Neural cell (in vitro differentiated cells): ENCODE data around the gene RHOA.

Experiments used
- CTCF ChIP-seq: fragments of 450-650 bp; IDR thresholded peaks from 2 replicates; pipeline ENCODE4 v1.5.1; 2014; ENCODE audit warnings: antibody characterized with exemption, mild to moderate bottlenecking, moderate library complexity; ENCODE audit not compliant: poor library complexity, severe bottlenecking
- EP300 ChIP-seq: fragments of 450-650 bp; conservative IDR thresholded peaks from 2 replicates; pipeline ENCODE4 v1.6.1; 2014; ENCODE audit warnings: antibody characterized with exemption, mild to moderate bottlenecking, moderate library complexity; ENCODE audit not compliant: poor library complexity, severe bottlenecking
- MXI1 ChIP-seq: fragments of 450-650 bp; conservative IDR thresholded peaks from 2 replicates; pipeline ENCODE4 v1.6.1; 2014; ENCODE audit warnings: antibody characterized with exemption, mild to moderate bottlenecking; ENCODE audit not compliant: poor library complexity, severe bottlenecking
- REST ChIP-seq: IDR thresholded peaks from 2 replicates; pipeline ENCODE4 v1.6.1; 2012; ENCODE audit warnings: borderline replicate concordance

GRCh38 chr3:49421890-49422378 is 10.2 kb upstream of the RHOA start:
- TF ChIP-seq CTCF (no peak), MXI1 (no peak), REST (no peak), EP300 (no peak)
